ENCODE data around the gene ISLR.

The ISLR gene

DNA sequence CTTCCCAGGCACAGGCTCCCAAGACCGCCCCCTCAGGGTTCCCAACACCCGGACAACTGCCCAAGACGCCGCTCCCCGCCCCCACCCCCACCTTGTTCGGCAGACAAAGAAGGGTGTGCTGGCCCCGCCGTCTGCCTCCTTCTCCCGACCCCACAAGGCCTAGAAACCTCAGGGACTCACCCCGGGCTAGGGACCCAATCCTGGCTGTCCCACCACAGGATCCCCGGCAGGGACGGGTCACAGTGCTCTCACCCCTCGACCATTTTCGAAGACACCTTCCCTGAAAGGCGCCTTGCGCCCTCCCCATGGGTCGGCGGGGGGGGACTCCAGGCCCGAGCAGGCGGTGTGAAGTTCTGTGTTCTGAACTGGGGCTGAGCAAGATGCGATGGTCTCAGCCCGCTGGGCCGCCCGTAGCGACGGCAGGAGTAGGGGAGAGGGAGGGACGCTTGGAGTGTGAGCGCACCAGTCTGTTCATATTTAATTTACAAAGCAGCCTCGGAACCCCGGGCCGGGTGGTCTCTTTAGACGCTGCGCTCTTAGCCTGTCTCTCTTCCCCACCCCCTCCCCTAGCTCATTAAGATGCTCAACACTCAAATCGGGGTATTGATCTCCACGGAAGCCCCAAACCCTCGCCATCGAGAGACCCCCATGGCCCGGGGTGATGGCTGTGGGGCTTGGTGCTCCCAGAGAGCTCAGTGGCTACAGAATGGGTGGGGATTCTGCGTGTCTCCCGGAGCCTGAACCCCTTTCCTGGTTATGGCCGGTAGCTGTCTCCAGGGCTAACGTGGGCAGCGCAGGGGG lies 44.5 kb upstream of the ISLR start:
- DNase-seq (ENCODE audit: low read depth), result no peak
- TF ChIP-seq, protein P1, sequence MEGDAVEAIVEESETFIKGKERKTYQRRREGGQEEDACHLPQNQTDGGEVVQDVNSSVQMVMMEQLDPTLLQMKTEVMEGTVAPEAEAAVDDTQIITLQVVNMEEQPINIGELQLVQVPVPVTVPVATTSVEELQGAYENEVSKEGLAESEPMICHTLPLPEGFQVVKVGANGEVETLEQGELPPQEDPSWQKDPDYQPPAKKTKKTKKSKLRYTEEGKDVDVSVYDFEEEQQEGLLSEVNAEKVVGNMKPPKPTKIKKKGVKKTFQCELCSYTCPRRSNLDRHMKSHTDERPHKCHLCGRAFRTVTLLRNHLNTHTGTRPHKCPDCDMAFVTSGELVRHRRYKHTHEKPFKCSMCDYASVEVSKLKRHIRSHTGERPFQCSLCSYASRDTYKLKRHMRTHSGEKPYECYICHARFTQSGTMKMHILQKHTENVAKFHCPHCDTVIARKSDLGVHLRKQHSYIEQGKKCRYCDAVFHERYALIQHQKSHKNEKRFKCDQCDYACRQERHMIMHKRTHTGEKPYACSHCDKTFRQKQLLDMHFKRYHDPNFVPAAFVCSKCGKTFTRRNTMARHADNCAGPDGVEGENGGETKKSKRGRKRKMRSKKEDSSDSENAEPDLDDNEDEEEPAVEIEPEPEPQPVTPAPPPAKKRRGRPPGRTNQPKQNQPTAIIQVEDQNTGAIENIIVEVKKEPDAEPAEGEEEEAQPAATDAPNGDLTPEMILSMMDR (conservative IDR thresholded peaks at IDR 0.05; ENCODE audit: control insufficient read depth, insufficient read depth, low read depth, low read length), result no peak
- no peak overlapping the region for H3K4me3 ChIP-seq (ENCODE audit: control insufficient read depth, low read depth, low read length)

DNA sequence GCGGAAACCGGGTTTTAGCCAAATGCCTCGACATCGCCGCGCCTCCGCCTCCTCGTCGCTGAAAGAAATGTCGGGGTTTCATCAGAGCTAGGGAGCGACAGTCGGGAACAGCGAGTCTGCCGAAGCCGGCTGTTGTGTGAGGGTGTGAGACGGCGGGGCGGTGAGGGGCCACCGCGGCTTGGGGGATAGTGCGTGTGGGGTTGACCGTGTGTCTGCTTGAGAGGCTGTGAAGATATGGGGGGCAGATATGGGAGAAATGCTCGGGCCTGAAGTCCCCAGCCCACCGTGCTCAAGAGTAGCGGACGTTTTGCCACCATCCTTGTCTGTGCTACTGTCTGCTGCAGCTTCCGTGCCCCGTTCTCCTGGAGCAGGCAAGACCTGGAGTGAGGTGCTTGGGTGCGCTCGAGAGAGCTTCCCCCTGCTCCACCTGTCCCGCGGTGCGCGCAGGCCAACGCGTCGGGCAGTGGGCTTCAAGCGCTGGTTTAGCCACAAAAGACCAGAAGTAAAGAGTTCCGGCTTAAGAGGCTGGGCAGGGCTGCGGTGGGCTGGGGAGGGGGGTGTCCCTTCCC lies 43.8 kb upstream of the ISLR start:
- H3K4me3 ChIP-seq (ENCODE audit: control insufficient read depth, low read depth, low read length), result no peak overlapping the region
- TF ChIP-seq, protein P1 (conservative IDR thresholded peaks at IDR 0.05; ENCODE audit: control insufficient read depth, insufficient read depth, low read depth, low read length), result no peak
- no peak for DNase-seq (ENCODE audit: low read depth)

DNA sequence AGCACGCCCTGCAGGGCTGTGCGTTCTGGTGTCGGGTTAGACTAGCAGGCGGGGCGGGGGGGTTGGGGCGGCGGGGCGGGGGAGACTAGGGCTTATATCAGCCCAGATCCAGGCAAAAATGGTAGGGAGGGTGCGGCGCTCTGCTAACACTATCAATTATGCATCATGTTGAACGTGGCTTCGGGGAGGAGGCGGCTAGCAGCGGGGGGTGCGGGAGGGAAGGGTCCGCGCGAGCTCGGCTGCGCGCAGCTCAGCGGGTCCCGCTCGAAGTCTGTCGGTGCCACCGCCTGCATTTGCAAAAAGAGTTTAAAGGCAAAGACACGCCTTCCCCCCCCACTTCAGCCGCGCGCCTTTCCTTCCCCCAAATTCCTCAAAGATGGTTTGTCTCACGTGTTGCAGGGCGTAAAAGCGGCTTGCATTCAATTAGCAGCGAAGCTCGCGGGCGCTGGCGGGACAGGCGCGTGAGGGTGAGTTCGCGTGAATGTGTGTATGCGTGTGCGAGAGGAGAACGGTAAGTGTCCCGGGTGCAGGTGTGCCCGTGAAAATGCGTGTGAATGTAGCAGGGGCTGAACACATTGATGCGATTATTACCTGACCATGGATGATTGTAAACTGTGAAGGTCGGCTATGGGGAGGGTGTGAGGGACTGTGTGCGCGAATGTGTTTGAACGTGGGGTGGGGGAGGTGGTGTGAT lies 43.2 kb upstream of the ISLR start, which contains the start of gene ISLR2:
Gene ISLR2, plus strand, starts transcription at position 432 of the 694 bp plus-strand sequence. CDS start 2,169 bp downstream, outside the sequence.
- no peak within 1 kb of the TSS for H3K4me3 ChIP-seq (ENCODE audit: control insufficient read depth, low read depth, low read length)
- no peak for DNase-seq (ENCODE audit: low read depth)
- TF ChIP-seq, protein P1 (conservative IDR thresholded peaks at IDR 0.05; ENCODE audit: control insufficient read depth, insufficient read depth, low read depth, low read length), result no peak

DNA sequence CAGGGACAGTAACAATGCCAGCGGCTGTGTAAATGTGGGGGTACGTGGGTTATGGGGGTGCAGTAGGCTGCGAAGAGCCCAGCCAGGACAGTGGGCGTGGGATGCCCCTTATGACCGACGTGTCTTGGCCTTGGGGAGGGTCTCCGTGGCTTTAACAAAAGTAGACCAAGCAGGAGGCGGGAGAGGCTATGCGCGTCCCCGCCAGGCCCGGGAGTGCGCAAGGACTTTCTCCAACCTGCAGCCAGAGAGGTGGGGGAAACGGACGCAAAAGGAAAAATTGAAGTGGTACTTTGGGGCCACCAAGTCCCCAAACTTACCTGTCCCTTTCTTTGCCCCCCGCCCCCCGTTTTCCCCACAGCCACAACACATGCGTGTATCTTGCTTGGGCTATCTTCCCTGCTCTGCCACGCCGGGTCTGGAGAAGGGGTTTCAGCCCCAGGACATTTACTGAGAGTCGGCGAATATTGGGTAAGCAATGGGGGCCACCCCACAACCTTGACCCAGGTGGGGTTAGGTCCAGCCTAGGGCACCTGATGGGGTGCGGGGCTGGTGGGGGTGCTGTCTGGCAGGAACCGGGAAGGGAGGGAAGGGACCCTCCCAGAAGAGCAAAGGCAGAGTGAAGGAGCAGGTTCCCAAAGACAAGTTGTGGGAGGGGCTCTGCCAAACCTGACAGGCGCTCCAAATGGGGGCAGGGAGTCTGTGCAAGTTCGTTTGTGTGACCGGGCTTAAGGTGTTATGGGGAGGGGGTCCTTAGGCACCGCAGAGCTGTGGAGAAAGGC lies 42.5 kb upstream of the ISLR start:
- TF ChIP-seq, protein P1 (conservative IDR thresholded peaks at IDR 0.05; ENCODE audit: control insufficient read depth, insufficient read depth, low read depth, low read length), result no peak
- no peak overlapping the region for H3K4me3 ChIP-seq (ENCODE audit: control insufficient read depth, low read depth, low read length)
- DNase-seq (ENCODE audit: low read depth), result no peak

DNA sequence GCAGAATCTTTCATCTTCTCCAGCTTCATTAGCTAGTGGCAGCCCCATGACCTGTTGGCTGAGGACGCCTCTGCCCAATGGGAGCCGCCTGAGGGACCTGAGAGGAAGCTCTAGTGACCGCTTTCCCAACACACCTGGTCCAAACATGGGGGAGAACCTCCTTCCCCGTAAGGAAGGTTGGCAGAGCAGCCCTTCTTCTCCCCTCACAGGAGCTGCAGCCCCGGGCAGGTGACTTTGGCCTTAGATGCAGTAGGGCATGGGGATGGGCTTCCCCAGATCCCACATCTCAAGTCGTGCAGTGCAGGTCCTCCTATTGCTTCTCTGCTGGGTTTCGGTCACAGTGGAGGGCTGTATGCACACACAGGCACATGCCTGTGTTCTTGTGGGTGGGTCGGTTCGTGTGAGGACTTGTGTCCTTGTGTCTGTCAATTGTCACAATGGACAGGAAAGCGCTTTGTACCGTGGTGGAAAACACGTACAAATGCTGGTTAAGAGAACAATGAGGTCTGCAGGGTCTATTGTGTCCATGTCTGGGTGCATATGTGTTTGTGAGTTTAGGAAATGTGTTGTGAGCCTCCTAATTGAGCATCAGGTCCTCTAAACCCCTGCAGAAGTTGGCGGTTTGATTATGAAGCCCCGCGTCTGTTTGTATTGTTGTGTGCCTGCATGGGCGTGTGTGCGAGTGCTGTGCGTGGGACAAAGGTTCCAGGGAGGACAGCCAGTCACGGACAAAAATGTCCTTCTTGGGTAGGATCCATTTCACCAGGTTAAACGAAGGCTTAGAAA lies 41.7 kb upstream of the ISLR start:
- no peak for DNase-seq (ENCODE audit: low read depth)

More for the DNA sequence above, 41.7 kb upstream of the ISLR start:
- TF ChIP-seq, protein P1 (conservative IDR thresholded peaks at IDR 0.05; ENCODE audit: control insufficient read depth, insufficient read depth, low read depth, low read length), result no peak
- no peak overlapping the region for H3K4me3 ChIP-seq (ENCODE audit: control insufficient read depth, low read depth, low read length)

All from fibroblast of mammary gland (primary cell).